HepG2 (cell line): ENCODE results near the gene MAPK14. TPM values are rescaled to one million over a fixed set of nuclear protein-coding genes. Genes with fewer than 3 reads are reported as not detected.

Experiments used
- GATAD1 ChIP-seq: IDR thresholded peaks from 2 replicates; pipeline ENCODE4 v1.6.1; 2016; ENCODE audit warnings: missing genetic modification reagents, missing compliant biosample characterization
- GATAD2A ChIP-seq: IDR thresholded peaks from 2 replicates; pipeline ENCODE4 v1.6.1; 2016
- JUN ChIP-seq: sonication (generic); formaldehyde crosslinking; IDR thresholded peaks from 2 replicates; pipeline ENCODE4 v1.4.0; 2020; ENCODE audit warnings: mild to moderate bottlenecking, missing genetic modification reagents
- MYNN ChIP-seq: sonication (generic); formaldehyde crosslinking; IDR thresholded peaks from 2 replicates; pipeline ENCODE4 v1.4.0; 2020; ENCODE audit warnings: mild to moderate bottlenecking, low read depth, missing genetic modification reagents
- NFYB ChIP-seq: sonication (generic); formaldehyde crosslinking; IDR thresholded peaks from 2 replicates; pipeline ENCODE4 v1.4.0; 2020; ENCODE audit warnings: missing genetic modification reagents
- PRPF4 ChIP-seq: fragments of 200-400 bp; formaldehyde crosslinking; IDR thresholded peaks from 2 replicates; pipeline ENCODE4 v1.6.1; 2016; ENCODE audit warnings: low read length, low read depth; ENCODE audit not compliant: poor library complexity, severe bottlenecking
- ZFY ChIP-seq: sonication (generic); formaldehyde crosslinking; IDR thresholded peaks from 2 replicates; pipeline ENCODE4 v1.4.0; 2020; ENCODE audit warnings: missing genetic modification reagents
- ZKSCAN1 ChIP-seq: fragments of 150-350 bp; IDR thresholded peaks from 2 replicates; pipeline ENCODE4 v1.6.1; 2014; ENCODE audit warnings: low read length
- ZNF34 ChIP-seq: sonication (generic); formaldehyde crosslinking; IDR thresholded peaks from 2 replicates; pipeline ENCODE4 v1.4.0; 2020; ENCODE audit warnings: mild to moderate bottlenecking, missing genetic modification reagents, borderline replicate concordance
- ZNF567 ChIP-seq: sonication (generic); formaldehyde crosslinking; IDR thresholded peaks from 2 replicates; pipeline ENCODE4 v1.8.1; 2023; ENCODE audit warnings: mild to moderate bottlenecking, missing genetic modification reagents, borderline replicate concordance
- ZNF777 ChIP-seq: sonication (generic); formaldehyde crosslinking; IDR thresholded peaks from 2 replicates; pipeline ENCODE4 v1.4.0; 2020; ENCODE audit warnings: missing genetic modification reagents
- ZNF788 ChIP-seq: sonication (generic); formaldehyde crosslinking; IDR thresholded peaks from 2 replicates; pipeline ENCODE4 v1.5.0; 2020; ENCODE audit warnings: mild to moderate bottlenecking, missing genetic modification reagents, borderline replicate concordance
- ZSCAN29 ChIP-seq: sonication (generic); formaldehyde crosslinking; conservative IDR thresholded peaks from 2 replicates; pipeline ENCODE4 v1.4.0; 2020; ENCODE audit warnings: mild to moderate bottlenecking, missing genetic modification reagents
- polyA plus RNA-seq, 8 experiments: library from polyadenylated mRNA; depleted of rRNA in 3 of 8; stranded (reverse) in 7 of 8; unstranded in 1 of 8; fragments of >200 nt; fragmentation: Illumina TruSeq in 4 of 8; extraction: Trizol in 4 of 8; gene quantifications; 2 replicates each; pipeline versions ENCODE4 v1.2.1 to v1.2.3, GENCODE V29; 2011 to 2016; ENCODE audit warnings: low read depth in 4 of 8, missing spikeins in 1 of 8, mixed read lengths in 1 of 8; ENCODE audit not compliant: insufficient read depth in 1 of 8
- total RNA-seq, 5 experiments: library from RNA; depleted of rRNA; stranded (reverse); fragments of >200 nt; fragmentation: Illumina TruSeq; extraction: Trizol; gene quantifications; 2 replicates each; pipeline ENCODE4 v1.2.3, GENCODE V29; 2016; ENCODE audit warnings: low read depth in 1 of 5
- TF ChIP-seq, protein P1 (sequence below): sonication (generic); formaldehyde crosslinking; IDR thresholded peaks from 2 replicates; pipeline ENCODE4 v1.8.0; 2023; ENCODE audit warnings: mild to moderate bottlenecking, missing genetic modification reagents
- TF ChIP-seq, protein P2 (sequence below), 2 experiments: fragments of 450-650 bp in 1 of 2; sonication (generic) in 1 of 2; formaldehyde crosslinking; IDR thresholded peaks; 2 replicates each; pipeline versions ENCODE4 v1.5.0 to v1.8.0; 2020 to 2022; ENCODE audit warnings: mild to moderate bottlenecking in 1 of 2, missing genetic modification reagents in 1 of 2
- TF ChIP-seq, protein P3 (sequence below): sonication (generic); formaldehyde crosslinking; IDR thresholded peaks from 2 replicates; pipeline ENCODE4 v1.8.1; 2023; ENCODE audit warnings: mild to moderate bottlenecking, moderate library complexity, missing genetic modification reagents
- TF ChIP-seq, protein P4 (sequence below): sonication (generic); formaldehyde crosslinking; IDR thresholded peaks from 2 replicates; pipeline ENCODE4 v1.4.0; 2020; ENCODE audit warnings: missing genetic modification reagents
- TF ChIP-seq, protein P5 (sequence below): sonication (generic); formaldehyde crosslinking; IDR thresholded peaks from 2 replicates; pipeline ENCODE4 v1.8.0; 2022; ENCODE audit warnings: low read depth, missing genetic modification reagents

Gene MAPK14
- total and polyA plus RNA-seq, 2 of the 13 experiments (the other 11 are each of a cell fraction or from before 2014, with no cell fraction given) = 66.3 to 67.3 TPM

DNA sequence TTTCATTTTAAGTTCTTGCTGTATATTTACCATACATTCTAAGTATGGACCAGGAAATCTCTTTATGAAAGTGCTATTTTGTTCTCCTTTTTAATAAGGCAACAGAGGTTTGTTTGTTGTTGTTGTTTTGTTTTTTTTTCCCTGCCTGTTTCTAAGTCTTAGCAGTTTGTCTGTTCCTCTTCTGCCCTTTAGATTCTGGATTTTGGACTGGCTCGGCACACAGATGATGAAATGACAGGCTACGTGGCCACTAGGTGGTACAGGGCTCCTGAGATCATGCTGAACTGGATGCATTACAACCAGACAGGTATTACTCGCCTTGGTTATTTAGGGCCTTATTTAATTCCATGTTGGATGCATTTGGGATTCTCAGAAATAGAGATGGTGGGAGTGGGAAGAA is 48.0 kb downstream of the MAPK14 start (continued):
- no peak for TF ChIP-seq PRPF4
- TF ChIP-seq ZNF788 = no peak
- TF ChIP-seq MYNN (CRISPR knock-in tag) = no peak
- no peak for TF ChIP-seq JUN (CRISPR knock-in tag)
- TF ChIP-seq, protein P1, sequence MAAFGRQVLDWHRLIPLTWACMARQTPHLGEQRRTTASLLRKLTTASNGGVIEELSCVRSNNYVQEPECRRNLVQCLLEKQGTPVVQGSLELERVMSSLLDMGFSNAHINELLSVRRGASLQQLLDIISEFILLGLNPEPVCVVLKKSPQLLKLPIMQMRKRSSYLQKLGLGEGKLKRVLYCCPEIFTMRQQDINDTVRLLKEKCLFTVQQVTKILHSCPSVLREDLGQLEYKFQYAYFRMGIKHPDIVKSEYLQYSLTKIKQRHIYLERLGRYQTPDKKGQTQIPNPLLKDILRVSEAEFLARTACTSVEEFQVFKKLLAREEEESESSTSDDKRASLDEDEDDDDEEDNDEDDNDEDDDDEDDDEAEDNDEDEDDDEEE (CRISPR knock-in tag) = no peak
- no peak for TF ChIP-seq ZNF777 (CRISPR knock-in tag)
- TF ChIP-seq ZSCAN29 (CRISPR knock-in tag) = no peak
- TF ChIP-seq GATAD2A (CRISPR knock-in tag) = peak; percentile 65
- TF ChIP-seq, protein P2, sequence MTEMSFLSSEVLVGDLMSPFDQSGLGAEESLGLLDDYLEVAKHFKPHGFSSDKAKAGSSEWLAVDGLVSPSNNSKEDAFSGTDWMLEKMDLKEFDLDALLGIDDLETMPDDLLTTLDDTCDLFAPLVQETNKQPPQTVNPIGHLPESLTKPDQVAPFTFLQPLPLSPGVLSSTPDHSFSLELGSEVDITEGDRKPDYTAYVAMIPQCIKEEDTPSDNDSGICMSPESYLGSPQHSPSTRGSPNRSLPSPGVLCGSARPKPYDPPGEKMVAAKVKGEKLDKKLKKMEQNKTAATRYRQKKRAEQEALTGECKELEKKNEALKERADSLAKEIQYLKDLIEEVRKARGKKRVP (CRISPR knock-in tag; IDR thresholded peaks at IDR 0.05) = peak in 1 of 2 experiments; percentile 91; a peak in 2 of 4 replicates
- TF ChIP-seq, protein P3, sequence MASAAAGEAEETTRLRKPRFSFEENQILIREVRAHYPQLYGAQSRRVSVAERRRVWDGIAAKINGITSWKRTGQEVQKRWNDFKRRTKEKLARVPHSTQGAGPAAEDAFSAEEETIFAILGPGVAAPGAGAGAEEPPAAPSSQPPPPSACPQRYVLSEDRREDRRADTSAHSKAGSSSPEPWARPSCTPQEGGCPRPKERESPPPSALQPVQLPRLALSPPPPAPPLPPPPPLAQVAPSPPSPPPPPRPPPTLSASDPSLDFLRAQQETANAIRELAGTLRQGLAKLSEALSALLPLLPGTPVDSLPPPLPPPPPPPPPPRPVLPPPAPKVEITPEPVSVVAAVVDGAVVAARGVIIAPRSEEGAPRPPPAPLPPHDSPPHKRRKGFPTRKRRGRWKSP (CRISPR knock-in tag) = 0 out of 2 replicates have a peak, but pooled peaks have one; percentile 25
- TF ChIP-seq, protein P4, sequence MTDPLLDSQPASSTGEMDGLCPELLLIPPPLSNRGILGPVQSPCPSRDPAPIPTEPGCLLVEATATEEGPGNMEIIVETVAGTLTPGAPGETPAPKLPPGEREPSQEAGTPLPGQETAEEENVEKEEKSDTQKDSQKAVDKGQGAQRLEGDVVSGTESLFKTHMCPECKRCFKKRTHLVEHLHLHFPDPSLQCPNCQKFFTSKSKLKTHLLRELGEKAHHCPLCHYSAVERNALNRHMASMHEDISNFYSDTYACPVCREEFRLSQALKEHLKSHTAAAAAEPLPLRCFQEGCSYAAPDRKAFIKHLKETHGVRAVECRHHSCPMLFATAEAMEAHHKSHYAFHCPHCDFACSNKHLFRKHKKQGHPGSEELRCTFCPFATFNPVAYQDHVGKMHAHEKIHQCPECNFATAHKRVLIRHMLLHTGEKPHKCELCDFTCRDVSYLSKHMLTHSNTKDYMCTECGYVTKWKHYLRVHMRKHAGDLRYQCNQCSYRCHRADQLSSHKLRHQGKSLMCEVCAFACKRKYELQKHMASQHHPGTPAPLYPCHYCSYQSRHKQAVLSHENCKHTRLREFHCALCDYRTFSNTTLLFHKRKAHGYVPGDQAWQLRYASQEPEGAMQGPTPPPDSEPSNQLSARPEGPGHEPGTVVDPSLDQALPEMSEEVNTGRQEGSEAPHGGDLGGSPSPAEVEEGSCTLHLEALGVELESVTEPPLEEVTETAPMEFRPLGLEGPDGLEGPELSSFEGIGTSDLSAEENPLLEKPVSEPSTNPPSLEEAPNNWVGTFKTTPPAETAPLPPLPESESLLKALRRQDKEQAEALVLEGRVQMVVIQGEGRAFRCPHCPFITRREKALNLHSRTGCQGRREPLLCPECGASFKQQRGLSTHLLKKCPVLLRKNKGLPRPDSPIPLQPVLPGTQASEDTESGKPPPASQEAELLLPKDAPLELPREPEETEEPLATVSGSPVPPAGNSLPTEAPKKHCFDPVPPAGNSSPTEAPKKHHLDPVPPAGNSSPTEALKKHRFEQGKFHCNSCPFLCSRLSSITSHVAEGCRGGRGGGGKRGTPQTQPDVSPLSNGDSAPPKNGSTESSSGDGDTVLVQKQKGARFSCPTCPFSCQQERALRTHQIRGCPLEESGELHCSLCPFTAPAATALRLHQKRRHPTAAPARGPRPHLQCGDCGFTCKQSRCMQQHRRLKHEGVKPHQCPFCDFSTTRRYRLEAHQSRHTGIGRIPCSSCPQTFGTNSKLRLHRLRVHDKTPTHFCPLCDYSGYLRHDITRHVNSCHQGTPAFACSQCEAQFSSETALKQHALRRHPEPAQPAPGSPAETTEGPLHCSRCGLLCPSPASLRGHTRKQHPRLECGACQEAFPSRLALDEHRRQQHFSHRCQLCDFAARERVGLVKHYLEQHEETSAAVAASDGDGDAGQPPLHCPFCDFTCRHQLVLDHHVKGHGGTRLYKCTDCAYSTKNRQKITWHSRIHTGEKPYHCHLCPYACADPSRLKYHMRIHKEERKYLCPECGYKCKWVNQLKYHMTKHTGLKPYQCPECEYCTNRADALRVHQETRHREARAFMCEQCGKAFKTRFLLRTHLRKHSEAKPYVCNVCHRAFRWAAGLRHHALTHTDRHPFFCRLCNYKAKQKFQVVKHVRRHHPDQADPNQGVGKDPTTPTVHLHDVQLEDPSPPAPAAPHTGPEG = no peak
- TF ChIP-seq ZNF567 = no peak
- no peak for TF ChIP-seq ZFY (CRISPR knock-in tag)
- TF ChIP-seq, protein P5, sequence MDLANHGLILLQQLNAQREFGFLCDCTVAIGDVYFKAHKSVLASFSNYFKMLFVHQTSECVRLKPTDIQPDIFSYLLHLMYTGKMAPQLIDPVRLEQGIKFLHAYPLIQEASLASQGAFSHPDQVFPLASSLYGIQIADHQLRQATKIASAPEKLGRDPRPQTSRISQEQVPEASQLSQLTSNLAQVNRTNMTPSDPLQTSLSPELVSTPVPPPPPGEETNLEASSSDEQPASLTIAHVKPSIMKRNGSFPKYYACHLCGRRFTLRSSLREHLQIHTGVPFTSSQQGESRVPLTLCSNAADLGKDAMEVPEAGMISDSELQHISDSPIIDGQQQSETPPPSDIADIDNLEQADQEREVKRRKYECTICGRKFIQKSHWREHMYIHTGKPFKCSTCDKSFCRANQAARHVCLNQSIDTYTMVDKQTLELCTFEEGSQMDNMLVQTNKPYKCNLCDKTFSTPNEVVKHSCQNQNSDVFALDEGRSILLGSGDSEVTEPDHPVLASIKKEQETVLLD (CRISPR knock-in tag) = no peak
- 0 out of 2 replicates have a peak, but pooled peaks have one; percentile 33 for TF ChIP-seq GATAD1
- no peak for TF ChIP-seq ZNF34 (CRISPR knock-in tag)
- TF ChIP-seq NFYB (CRISPR knock-in tag) = no peak
- TF ChIP-seq ZKSCAN1 = no peak
